Umbilical cord (tissue), 2 donors: ENCODE measurements around the gene MACF1. TPM values are rescaled to one million over a fixed set of nuclear protein-coding genes. Genes with fewer than 3 reads are reported as not detected.

Experiments
- DNase-seq: peaks from one replicate; pipeline ENCODE4 v3.0.0-alpha.2; 2015; ENCODE audit warnings: low spot score
- total RNA-seq: library from RNA; depleted of rRNA; stranded (reverse); fragments of >200 nt; gene quantifications from one replicate; pipeline ENCODE4 v1.2.3, GENCODE V29; 2014; ENCODE audit warnings: low replicate concordance; ENCODE audit not compliant: insufficient read depth

Gene MACF1
- total RNA-seq, 1 donor from 2014 or later: 584 TPM

GRCh38 chr1:39261712-39262221, 57.3 kb downstream of the MACF1 start:
- DNase-seq: no peak

DNA sequence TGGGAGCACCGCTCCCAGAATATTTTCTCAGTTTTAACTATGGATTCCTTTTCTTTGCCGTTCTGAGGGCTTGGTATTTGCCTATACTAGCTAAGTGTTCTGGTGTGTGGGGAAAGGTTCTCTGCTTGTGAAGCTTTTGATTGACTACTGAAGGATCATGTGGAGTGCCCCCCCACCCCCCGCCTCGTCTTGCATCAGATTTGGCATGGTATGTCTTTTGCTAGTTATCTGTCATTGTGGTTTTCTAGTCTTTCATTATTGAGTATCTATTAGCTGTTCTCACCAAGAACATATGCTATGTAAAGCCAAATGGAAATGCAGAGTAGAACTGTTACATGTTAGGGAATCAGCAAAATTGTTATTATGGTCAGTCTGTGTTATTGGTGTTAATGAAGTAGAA, 58.3 kb downstream of the MACF1 start:
- DNase-seq: no peak

DNA sequence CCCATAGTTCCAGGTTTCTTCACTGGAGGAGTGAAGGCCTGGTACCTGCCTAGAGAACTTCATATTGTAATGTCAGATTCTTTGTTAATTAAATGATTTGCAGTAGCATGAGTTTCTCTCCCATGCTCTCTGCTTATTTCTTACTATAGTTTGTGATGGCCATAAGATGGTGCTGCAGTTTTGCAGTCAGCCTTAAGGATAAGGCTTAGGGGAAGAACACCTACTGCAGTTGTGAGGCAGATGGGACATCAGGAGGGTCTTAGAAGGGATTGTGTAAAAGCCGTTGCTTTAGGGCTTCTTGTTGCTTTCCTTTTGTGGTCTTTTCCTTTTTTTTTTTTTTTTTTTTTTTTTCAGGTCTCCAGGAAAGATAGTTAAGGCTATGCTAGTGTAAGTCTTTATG, 61.8 kb downstream of the MACF1 start:
- peak; percentile 34 for DNase-seq

GRCh38 chr1:39266792-39267191, 62.3 kb downstream of the MACF1 start:
- no peak for DNase-seq

DNA sequence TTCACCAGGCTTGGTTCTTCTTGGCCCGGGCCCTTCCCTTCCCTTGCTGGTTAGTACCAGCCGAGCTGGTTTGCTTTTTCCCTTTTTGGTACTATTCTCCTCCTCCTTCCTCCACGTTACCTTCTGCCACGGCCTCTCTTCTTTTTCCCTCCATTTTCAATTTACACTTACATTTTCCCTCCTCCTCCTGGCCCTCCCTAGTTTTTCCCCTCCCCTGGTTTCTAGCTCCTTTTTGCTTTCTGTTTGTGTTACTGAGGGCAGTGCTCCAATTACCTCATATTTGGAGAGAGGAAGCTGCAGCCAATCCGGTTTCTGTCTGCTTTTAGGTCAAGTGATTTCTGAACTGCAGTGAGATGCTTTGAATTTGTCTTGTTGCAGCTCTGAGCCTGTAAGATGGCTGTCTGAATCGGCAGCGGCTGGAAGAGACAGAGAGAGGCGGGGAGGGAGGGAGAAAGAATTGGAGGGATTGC, 63.7 kb downstream of the MACF1 start:
- peak; percentile 95 for DNase-seq

- no peak for DNase-seq
These were observed 64.4 kb downstream of the MACF1 start for GRCh38 chr1:39268906-39269305.

GRCh38 chr1:39269349-39269748, 64.9 kb downstream of the MACF1 start:
- DNase-seq: no peak

- DNase-seq: peak; percentile 88
These were observed 65.4 kb downstream of the MACF1 start for GRCh38 chr1:39269791-39270342.

DNA sequence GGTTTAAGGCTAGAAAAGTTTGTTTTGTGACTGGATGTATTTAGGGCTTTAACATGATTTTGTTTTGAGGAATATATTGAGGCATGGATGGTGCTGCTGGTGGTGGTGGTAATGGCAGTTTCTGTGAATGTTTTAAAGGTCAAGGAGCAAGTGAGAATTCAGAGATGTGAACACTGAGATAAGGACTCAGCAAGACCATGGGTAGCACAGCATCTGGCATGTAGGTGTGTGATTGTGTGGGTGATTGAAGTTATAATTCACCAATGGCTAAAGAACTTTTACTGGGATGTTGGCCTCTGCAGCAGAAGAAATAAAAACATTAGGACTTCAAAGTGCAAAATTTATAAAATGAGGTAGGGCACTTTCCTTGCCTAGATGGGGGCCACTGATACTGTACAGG, 65.9 kb downstream of the MACF1 start:
- DNase-seq: no peak

- DNase-seq: no peak
These were observed 67.7 kb downstream of the MACF1 start for GRCh38 chr1:39272027-39272797.

DNA sequence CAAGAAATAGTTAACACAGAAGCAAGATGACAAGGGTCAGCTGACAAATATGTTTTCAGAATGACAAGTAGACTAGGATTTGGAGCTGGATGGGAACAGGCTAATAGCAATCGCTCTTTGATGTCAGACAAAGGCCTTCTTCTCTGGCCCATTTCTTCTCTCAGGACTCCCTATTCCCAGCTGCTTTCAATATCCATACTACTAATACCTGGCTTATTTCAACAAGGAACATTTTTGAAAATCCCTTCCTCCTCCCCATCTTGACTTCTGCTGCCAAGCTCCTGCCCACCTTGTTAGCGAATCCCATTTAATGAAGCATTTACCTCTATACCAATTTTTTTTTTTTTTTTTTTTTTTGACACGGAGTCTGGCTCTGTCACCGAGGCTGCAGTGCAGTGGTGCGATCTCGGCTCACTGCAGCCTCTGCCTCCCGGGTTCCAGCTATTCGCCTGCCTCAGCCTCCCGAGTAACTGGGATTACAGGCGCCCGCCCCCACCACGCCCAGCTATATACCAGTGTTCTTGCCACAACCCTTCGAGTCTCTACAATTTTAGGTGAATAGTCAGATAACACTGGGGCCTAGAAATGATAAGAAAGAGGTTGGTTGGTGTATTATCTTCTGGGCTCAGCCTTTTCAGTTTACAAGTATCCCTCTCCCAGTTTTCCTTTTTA, 68.4 kb downstream of the MACF1 start:
- DNase-seq: no peak

DNA sequence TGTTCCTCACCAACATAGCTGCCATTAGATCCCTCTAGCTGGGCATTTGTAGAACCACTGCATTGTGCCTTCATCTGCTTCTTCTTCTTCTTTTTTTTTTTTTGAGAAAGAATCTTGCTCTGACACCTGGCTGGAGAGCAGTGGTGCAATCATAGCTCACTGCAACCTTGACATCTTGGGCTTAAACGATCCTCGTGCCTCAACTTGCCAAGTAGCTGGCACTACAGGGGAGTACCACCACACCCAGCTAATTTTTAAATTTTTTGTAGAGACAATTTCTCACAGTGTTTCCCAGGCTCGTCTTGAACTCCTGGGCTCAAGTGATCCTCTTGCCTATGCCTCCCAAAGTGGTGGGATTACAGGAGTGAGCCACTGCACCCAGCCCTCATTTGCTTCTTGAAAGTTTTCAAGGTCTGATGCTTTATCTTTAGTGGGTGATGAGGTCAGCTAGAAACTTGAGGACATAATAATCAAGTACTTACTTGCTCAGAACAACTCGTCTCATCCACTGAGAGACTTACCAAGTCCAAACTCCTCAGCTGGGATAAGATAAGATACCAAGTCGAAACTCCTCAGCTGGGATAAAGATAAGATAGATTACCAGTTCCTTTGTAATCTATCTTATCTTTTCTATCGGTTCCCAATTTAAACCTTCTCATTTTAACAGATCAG, 71.5 kb downstream of the MACF1 start:
- DNase-seq: peak; percentile 38

DNA sequence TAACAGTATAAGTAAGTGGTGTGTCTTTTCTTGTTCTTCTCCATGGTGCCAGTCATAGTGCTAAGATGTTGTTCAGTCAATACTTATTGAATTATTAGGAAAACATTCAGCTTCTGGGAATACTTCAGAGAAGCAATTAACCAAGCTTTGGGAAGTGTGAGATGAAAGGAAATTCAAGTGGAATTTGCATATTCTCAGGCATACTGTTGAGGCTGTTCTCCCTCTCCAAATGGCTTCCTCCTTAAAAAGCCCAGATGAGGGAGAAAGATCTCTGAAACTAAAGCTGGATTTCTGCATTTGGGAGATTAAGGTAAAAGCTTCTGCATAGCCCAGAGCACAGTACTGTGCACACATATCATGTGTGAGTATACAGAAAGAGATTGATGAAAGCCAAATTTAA, 73.4 kb downstream of the MACF1 start:
- no peak for DNase-seq

- no peak for DNase-seq
These were observed 78.2 kb downstream of the MACF1 start for GRCh38 chr1:39282537-39283216.

DNA sequence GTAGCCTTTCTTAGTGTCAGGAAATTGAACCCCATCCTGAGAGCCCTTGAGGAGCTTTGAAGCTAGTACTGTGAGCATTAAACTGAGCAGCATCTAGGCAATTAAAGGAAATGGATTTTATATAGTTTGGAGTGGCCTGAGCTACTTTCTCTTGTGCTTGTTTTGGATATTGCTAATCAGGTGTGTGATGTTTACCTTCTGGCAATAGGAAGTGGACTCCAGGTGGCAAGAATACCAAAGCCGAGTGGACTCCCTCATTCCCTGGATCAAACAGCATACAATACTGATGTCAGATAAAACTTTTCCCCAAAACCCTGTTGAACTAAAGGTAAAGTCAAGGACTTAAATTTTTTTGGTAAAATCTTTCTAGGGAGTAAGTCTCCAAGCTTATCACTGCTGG, 79.4 kb downstream of the MACF1 start:
- no peak for DNase-seq

GRCh38 chr1:39287541-39287940, 83.0 kb downstream of the MACF1 start:
- no peak for DNase-seq

DNA sequence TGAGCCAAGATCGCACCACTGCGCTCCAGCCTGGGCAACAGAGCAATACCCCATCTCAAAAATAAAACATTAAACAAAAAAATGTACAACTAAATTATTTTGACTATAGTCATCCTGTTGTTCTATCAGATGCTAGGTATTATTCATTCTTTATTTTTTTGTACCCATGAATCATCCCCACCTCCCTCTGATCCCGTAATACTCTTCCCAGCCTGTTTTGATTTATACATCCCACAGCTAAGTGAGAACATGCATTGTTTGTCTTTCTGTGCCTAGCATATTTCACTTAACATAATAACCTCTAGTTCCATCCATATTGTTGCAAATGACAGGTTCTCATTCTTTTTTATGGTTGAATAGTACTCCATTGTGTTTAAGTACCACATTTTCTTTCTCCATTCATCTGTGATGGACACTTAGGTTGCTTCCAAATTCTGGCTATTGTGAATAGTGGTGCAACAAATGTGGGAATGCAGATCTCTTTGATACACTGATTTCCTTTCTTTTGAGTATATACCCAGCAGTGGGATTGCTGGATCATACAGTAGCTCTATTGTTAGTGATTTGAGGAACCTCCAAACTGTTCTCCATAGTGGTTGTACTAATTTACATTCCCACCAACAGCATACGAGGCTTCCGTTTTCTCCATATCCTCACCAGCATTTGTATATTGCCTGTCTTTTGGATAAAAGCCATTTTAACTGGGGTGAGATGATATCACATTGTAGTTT, 84.4 kb downstream of the MACF1 start:
- no peak for DNase-seq

DNA sequence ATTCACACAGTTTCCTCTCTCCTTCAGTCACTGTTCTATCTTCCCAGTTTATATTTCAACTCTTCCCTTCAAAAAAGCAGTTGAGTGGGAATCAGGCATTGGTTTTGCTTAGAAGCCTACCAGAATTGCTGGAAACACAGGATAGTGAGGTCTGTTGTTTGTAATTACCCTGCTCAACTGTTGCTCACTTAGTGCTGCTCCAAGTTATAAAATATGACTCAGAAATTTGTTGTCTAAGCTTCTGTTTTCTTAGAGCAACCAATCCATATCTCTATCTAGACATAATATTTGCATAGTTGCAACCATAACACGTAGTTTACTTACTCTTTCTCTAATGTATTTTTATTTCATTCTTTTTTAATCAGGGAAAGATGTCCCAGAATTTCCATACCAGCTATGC, 87.9 kb downstream of the MACF1 start:
- DNase-seq: no peak

GRCh38 chr1:39293375-39294070, 89.0 kb downstream of the MACF1 start:
- no peak for DNase-seq

- no peak for DNase-seq
These were observed 90.0 kb downstream of the MACF1 start for GRCh38 chr1:39294531-39294930.
